Sciatic nerve (tissue), 2 donors: ENCODE measurements around the gene SLC7A5. TPM values are rescaled to one million over a fixed set of nuclear protein-coding genes. Genes with fewer than 3 reads are reported as not detected.
"Not testable (repeated sequence)": the region's sequence is repeated elsewhere in the genome, so short reads cannot be mapped to it uniquely, and the experiment has no call there.

Source experiments
- ATAC-seq: fragments of 200-7000 bp; cut with Tn5 transposase; one replicate; pipeline ENCODE4 v1.9.1; 2020; ENCODE audit warnings: mild to moderate bottlenecking, moderate library complexity
- DNase-seq: peaks from one replicate; pipeline ENCODE4 v3.0.0-alpha.2; 2020; ENCODE audit warnings: low spot score
- intact Hi-C: fragments of 100-400 bp; cut with DNase I; formaldehyde crosslinking; loops from one replicate; pipeline ENCODE4 v1.14.2; 2022
- total RNA-seq: library from RNA; stranded (reverse); fragmentation: NEBNext Ultra II Directional; extraction: Animal tissue kit (Norgen Biotek cat#: 25700); gene quantifications from one replicate; pipeline ENCODE4 v1.2.1, GENCODE V29; 2021
- donor health status: DM: no; HTN: no; CAD: no.
- donor health status: DM: no; HTN: no; CAD: no.

SLC7A5 gene
- total RNA-seq, 1 donor from 2014 or later, result 11.5 TPM

- DNase-seq (no peak), ATAC-seq (no peak)
- intact Hi-C loops, result no loop called here
Measured at GRCh38 chr16:87816507-87817100, 52.7 kb downstream of the SLC7A5 start.

- DNase-seq (no peak), ATAC-seq (peak; percentile 26)
- intact Hi-C loops, result no loop called here
Measured at GRCh38 chr16:87815567-87815966, 53.7 kb downstream of the SLC7A5 start.

- no peak for DNase-seq
- intact Hi-C loops, result no loop called here
- no peak for ATAC-seq
Measured at GRCh38 chr16:87812200-87812656, 57.1 kb downstream of the SLC7A5 start.

GRCh38 chr16:87811454-87811853 is 57.9 kb downstream of the SLC7A5 start:
- intact Hi-C loops, DNase-seq, ATAC-seq: not testable (repeated sequence)

GRCh38 chr16:87809150-87809902 is 60.0 kb downstream of the SLC7A5 start:
- ATAC-seq (no peak), DNase-seq (no peak)
- intact Hi-C loops, result no loop called here

GRCh38 chr16:87808108-87808507 is 61.2 kb downstream of the SLC7A5 start:
- no peak for ATAC-seq
- no peak for DNase-seq
- intact Hi-C loops, result no loop called here

- DNase-seq, result no peak
- intact Hi-C loops, result no loop called here
- ATAC-seq, result peak; percentile 64
Measured at GRCh38 chr16:87806641-87807546, 62.4 kb downstream of the SLC7A5 start.

- intact Hi-C loops, result no loop called here
- DNase-seq (no peak), ATAC-seq (no peak)
Measured at GRCh38 chr16:87806261-87806640, 63.1 kb downstream of the SLC7A5 start.

GRCh38 chr16:87803385-87803784 is 65.9 kb downstream of the SLC7A5 start:
- DNase-seq, result no peak
- intact Hi-C loops, result no loop called here
- no peak for ATAC-seq

- no peak for ATAC-seq
Measured at GRCh38 chr16:87802670-87803069, 66.6 kb downstream of the SLC7A5 start.

GRCh38 chr16:87801679-87802259 is 67.5 kb downstream of the SLC7A5 start:
- intact Hi-C loops, result no loop called here
- DNase-seq, result no peak
- no peak for ATAC-seq

More at GRCh38 chr16:87802670-87803069, 66.6 kb downstream of the SLC7A5 start:
- no peak for DNase-seq
- intact Hi-C loops, result no loop called here

GRCh38 chr16:87800497-87800896 is 68.8 kb downstream of the SLC7A5 start:
- no peak for ATAC-seq
- DNase-seq, result no peak
- intact Hi-C loops, result no loop called here

- ATAC-seq (no peak), DNase-seq (no peak)
- intact Hi-C loops, result no loop called here
Measured at GRCh38 chr16:87795336-87795735, 74.0 kb downstream of the SLC7A5 start.

GRCh38 chr16:87794485-87795078 is 74.7 kb downstream of the SLC7A5 start:
- DNase-seq (no peak), ATAC-seq (no peak)
- intact Hi-C loops, result no loop called here

- ATAC-seq (no peak), DNase-seq (no peak)
- intact Hi-C loops, result no loop called here
Measured at GRCh38 chr16:87792205-87792565, 77.1 kb downstream of the SLC7A5 start.

- ATAC-seq, result peak; percentile 86
- peak; percentile 69 for DNase-seq
- intact Hi-C loops, result no loop called here
Measured at GRCh38 chr16:87791295-87792204, 77.8 kb downstream of the SLC7A5 start.

- peak; percentile 69 for ATAC-seq
Measured at GRCh38 chr16:87790292-87791100, 78.8 kb downstream of the SLC7A5 start.

More at GRCh38 chr16:87790292-87791100, 78.8 kb downstream of the SLC7A5 start:
- no peak for DNase-seq
- intact Hi-C loops, result no loop called here
